B cell (primary cell): ENCODE measurements around the gene GALR2. TPM values are rescaled to one million over a fixed set of nuclear protein-coding genes. Genes with fewer than 3 reads are reported as not detected.

Source experiments
- ATAC-seq: fragments of 200-7000 bp; cut with Tn5 transposase; one replicate; pipeline ENCODE4 v1.10.0; 2021; ENCODE audit warnings: low read depth, mild to moderate bottlenecking, moderate number of reproducible peaks, moderate library complexity
- CTCF ChIA-PET: fragments of 350-600 bp; sonication (Branson Sonifier 250); formaldehyde crosslinking; loops from one replicate; lab custom pipeline; 2021; ENCODE audit warnings: antibody characterized with exemption, inconsistent platforms; lab: Charles Lee
- POLR2A ChIA-PET: fragments of 350-600 bp; sonication (Branson Sonifier 250); formaldehyde crosslinking; loops from one replicate; lab custom pipeline; 2021; ENCODE audit warnings: antibody characterized with exemption; lab: Charles Lee
- DNase-seq: peaks from one replicate; pipeline ENCODE4 v3.0.0; 2013
- H2AFZ ChIP-seq: 2 replicates; pipeline ENCODE4 v1.6.1; 2012; ENCODE audit warnings: mild to moderate bottlenecking, low read depth, low read length; ENCODE audit not compliant: insufficient read depth, poor library complexity, severe bottlenecking
- H3K27ac ChIP-seq, 2 donors: 1 replicate in 1 of 2; 2 replicates in 1 of 2; pipeline ENCODE4 v1.5.1; 2012 to 2013; ENCODE audit warnings: low read length in 2 of 2, mild to moderate bottlenecking in 2 of 2, moderate library complexity in 1 of 2
- H3K27me3 ChIP-seq, 4 experiments: fragments of 200-600 bp in 1 of 4; sonication (generic) in 1 of 4; replicated peaks in 1 of 4; 1 replicate in 2 of 4; 2 replicates in 2 of 4; pipeline versions ENCODE4 v1.6.1 to v1.7.0; 2013 to 2016; ENCODE audit warnings: low read length in 3 of 4, mild to moderate bottlenecking in 2 of 4, mixed read lengths in 1 of 4, moderate library complexity in 1 of 4; ENCODE audit not compliant: insufficient read depth in 4 of 4, control insufficient read depth in 3 of 4; ENCODE audit errors: control extremely low read depth in 1 of 4
- H3K36me3 ChIP-seq, 2 experiments: replicated peaks in 1 of 2; 1 replicate in 1 of 2; 2 replicates in 1 of 2; pipeline versions ENCODE4 v1.6.1 to v1.7.1; 2013; ENCODE audit warnings: low read length in 1 of 2; ENCODE audit not compliant: insufficient read depth in 2 of 2, control insufficient read depth in 1 of 2; ENCODE audit errors: control extremely low read depth in 1 of 2, extremely low read depth in 1 of 2
- H3K4me1 ChIP-seq, 2 donors: fragments of 200-600 bp in 1 of 2; sonication (generic) in 1 of 2; 1 replicate in 1 of 2; 2 replicates in 1 of 2; pipeline versions ENCODE4 v1.5.1 to v1.6.1; 2013 to 2017; ENCODE audit warnings: low read length in 2 of 2; ENCODE audit not compliant: control insufficient read depth in 2 of 2, insufficient read depth in 2 of 2
- H3K4me2 ChIP-seq: replicated peaks from 2 replicates; pipeline ENCODE3; 2012; ENCODE audit warnings: mild to moderate bottlenecking, low read depth, low read length; ENCODE audit not compliant: poor library complexity, severe bottlenecking
- H3K4me3 ChIP-seq, 5 experiments: fragments of 200-600 bp in 1 of 5; sonication (generic) in 1 of 5; 1 replicate in 3 of 5; 2 replicates in 2 of 5; pipeline versions ENCODE4 v1.5.1 to v1.7.0; 2011 to 2016; ENCODE audit warnings: low read length in 4 of 5, mild to moderate bottlenecking in 4 of 5, low read depth in 2 of 5, control low read depth in 1 of 5, moderate library complexity in 1 of 5; ENCODE audit not compliant: insufficient read depth in 1 of 5; ENCODE audit errors: control extremely low read depth in 1 of 5, extremely low read depth in 1 of 5
- H3K79me2 ChIP-seq: fragments of 200-600 bp; sonication (generic); one replicate; pipeline ENCODE4 v1.6.0; 2016; ENCODE audit warnings: low read length; ENCODE audit not compliant: control insufficient read depth, insufficient read depth
- H3K9ac ChIP-seq: fragments of 200-600 bp; sonication (generic); 2 replicates; pipeline ENCODE4 v1.6.1; 2017; ENCODE audit warnings: mild to moderate bottlenecking, low read length, moderate library complexity
- H3K9me3 ChIP-seq, 3 donors: one replicate each; pipeline versions ENCODE4 v1.6.1 to v1.7.1; 2013; ENCODE audit warnings: low read length in 2 of 3; ENCODE audit not compliant: control insufficient read depth in 2 of 3, insufficient read depth in 1 of 3; ENCODE audit errors: control extremely low read depth in 1 of 3
- H4K20me1 ChIP-seq: 2 replicates; pipeline ENCODE4 v1.6.0; 2012; ENCODE audit warnings: mild to moderate bottlenecking, low read length; ENCODE audit not compliant: insufficient read depth, control insufficient read depth, poor library complexity, severe bottlenecking
- H3K27ac Mint-ChIP-seq: one replicate; pipeline ENCODE4 v1.8.0; 2021; ENCODE audit warnings: mixed read lengths
- H3K27me3 Mint-ChIP-seq: one replicate; pipeline ENCODE4 v1.8.0; 2021; ENCODE audit warnings: mixed read lengths
- H3K4me1 Mint-ChIP-seq: one replicate; pipeline ENCODE4 v1.8.0; 2021; ENCODE audit warnings: mixed read lengths
- H3K4me3 Mint-ChIP-seq: one replicate; pipeline ENCODE4 v1.8.0; 2021; ENCODE audit warnings: mixed read lengths
- H3K9me3 Mint-ChIP-seq: one replicate; pipeline ENCODE4 v1.8.0; 2022; ENCODE audit warnings: mixed read lengths; ENCODE audit not compliant: insufficient read depth
- EZH2 ChIP-seq: IDR thresholded peaks from 2 replicates; pipeline ENCODE4 v1.6.1; 2012; ENCODE audit warnings: borderline replicate concordance, low read depth, mild to moderate bottlenecking, moderate library complexity, low read length; ENCODE audit not compliant: insufficient read depth, poor library complexity, severe bottlenecking
- WGBS: methylation state at CpG from one replicate; pipeline ENCODE4 v1.1.5; 2013; ENCODE audit warnings: missing lambda C conversion rate; ENCODE audit not compliant: insufficient coverage; 5-methylcytosine and 5-hydroxymethylcytosine counted together
- intact Hi-C: fragments of 100-400 bp; cut with micrococcal nuclease; formaldehyde crosslinking; loops from one replicate; pipeline ENCODE4 v1.10.0; 2022
- polyA plus RNA-seq: library from polyadenylated mRNA; depleted of rRNA; stranded (reverse); fragments of >200 nt; gene quantifications from 2 replicates; pipeline ENCODE4 v1.2.3, GENCODE V29; 2012
- total RNA-seq, 2 donors: library from RNA; stranded (reverse); fragments of 120-200 nt in 1 of 2; gene quantifications; 1 replicate in 1 of 2; 2 replicates in 1 of 2; pipeline versions ENCODE4 v1.2.3 to v1.2.4, GENCODE V29; 2013 to 2022
- TF ChIP-seq, protein P1 (sequence below): fragments of 200-600 bp; IDR thresholded peaks from one replicate; pipeline ENCODE4 v1.8.0; 2022; ENCODE audit warnings: antibody characterized with exemption, mild to moderate bottlenecking

GALR2 gene
- total and polyA plus RNA-seq, 2 donors (not counting 1 experiment from before 2014, with no cell fraction given), result 0.42 to 1.2 TPM

- Histone ChIP-seq H3K36me3 (no peaks in the 10 kb centered on the region), H2AFZ (no peak overlapping the region), H3K27ac (no peak overlapping the region), H3K4me1 (peaks cover 8 to 9% of the 10 kb centered on the region in 2 donors), H3K4me2 (no peak overlapping the region), H3K27me3 (peaks cover 0 to 2% (median 0%) of the 10 kb centered on the region in 4 experiments), H3K9me3 (no peaks in the 10 kb centered on the region), H4K20me1 (no peaks in the 10 kb centered on the region), H3K79me2 (no peaks in the 10 kb centered on the region), H3K4me3 (no peak overlapping the region), H3K9ac (no peak overlapping the region)
- Mint-ChIP-seq H3K27ac (no peak overlapping the region), H3K27me3 (no peaks in the 10 kb centered on the region), H3K4me3 (no peak overlapping the region), H3K9me3 (no peaks in the 10 kb centered on the region), H3K4me1 (peaks cover 8% of the 10 kb centered on the region)
- ATAC-seq (no peak), DNase-seq (no peak)
- CTCF ChIA-PET, result interaction anchor here (0.9 kb wide), 1 partner anchor 11 kb away, joined by 3 read pairs; no protein-coding TSS in a partner anchor
- TF ChIP-seq, protein P1, sequence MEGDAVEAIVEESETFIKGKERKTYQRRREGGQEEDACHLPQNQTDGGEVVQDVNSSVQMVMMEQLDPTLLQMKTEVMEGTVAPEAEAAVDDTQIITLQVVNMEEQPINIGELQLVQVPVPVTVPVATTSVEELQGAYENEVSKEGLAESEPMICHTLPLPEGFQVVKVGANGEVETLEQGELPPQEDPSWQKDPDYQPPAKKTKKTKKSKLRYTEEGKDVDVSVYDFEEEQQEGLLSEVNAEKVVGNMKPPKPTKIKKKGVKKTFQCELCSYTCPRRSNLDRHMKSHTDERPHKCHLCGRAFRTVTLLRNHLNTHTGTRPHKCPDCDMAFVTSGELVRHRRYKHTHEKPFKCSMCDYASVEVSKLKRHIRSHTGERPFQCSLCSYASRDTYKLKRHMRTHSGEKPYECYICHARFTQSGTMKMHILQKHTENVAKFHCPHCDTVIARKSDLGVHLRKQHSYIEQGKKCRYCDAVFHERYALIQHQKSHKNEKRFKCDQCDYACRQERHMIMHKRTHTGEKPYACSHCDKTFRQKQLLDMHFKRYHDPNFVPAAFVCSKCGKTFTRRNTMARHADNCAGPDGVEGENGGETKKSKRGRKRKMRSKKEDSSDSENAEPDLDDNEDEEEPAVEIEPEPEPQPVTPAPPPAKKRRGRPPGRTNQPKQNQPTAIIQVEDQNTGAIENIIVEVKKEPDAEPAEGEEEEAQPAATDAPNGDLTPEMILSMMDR, result no peak
- no peak for TF ChIP-seq EZH2
- 92% methylated on average over 12 of the region's 12 CpGs for WGBS
- intact Hi-C loops, result no loop called here
- POLR2A ChIA-PET, result no interaction called here
Observed at GRCh38 chr17:76025294-76025693, 49.3 kb upstream of the GALR2 start.

- WGBS, result 93% methylated on average over 9 of the region's 15 CpGs
- H3K9ac ChIP-seq, result no peak overlapping the region
- H3K4me3 Mint-ChIP-seq, result no peak overlapping the region
- H3K4me3 ChIP-seq, result no peak overlapping the region
- TF ChIP-seq, protein P1, result no peak
- ChIA-PET POLR2A (no interaction called here), CTCF (no interaction called here)
- no peaks in the 10 kb centered on the region for H3K9me3 Mint-ChIP-seq
- no peak overlapping the region for H3K27ac Mint-ChIP-seq
- no peaks in the 10 kb centered on the region for H3K27me3 Mint-ChIP-seq
- peaks cover 0 to 2% (median 0%) of the 10 kb centered on the region in 4 experiments for H3K27me3 ChIP-seq
- ATAC-seq (no peak), DNase-seq (no peak)
- intact Hi-C loops, result no loop called here
- H4K20me1 ChIP-seq, result no peaks in the 10 kb centered on the region
- no peaks in the 10 kb centered on the region for H3K79me2 ChIP-seq
- peaks cover 8% of the 10 kb centered on the region for H3K4me1 Mint-ChIP-seq
- peaks cover 8 to 9% of the 10 kb centered on the region in 2 donors for H3K4me1 ChIP-seq
- H2AFZ ChIP-seq, result no peak overlapping the region
- H3K27ac ChIP-seq, result no peak overlapping the region
- H3K36me3 ChIP-seq, result no peaks in the 10 kb centered on the region
- H3K4me2 ChIP-seq, result no peak overlapping the region
- no peaks in the 10 kb centered on the region for H3K9me3 ChIP-seq
Observed at GRCh38 chr17:76026714-76027158, 47.8 kb upstream of the GALR2 start.
